Breast epithelium (tissue), 3 donors: ENCODE results near the gene PPM1J.

Experiments
- CTCF ChIP-seq, 3 donors: fragments of 450-650 bp; IDR thresholded peaks; one replicate each; pipeline ENCODE4 v1.5.1; 2016 to 2017; ENCODE audit warnings: antibody characterized with exemption in 3 of 3, mild to moderate bottlenecking in 3 of 3, moderate library complexity in 3 of 3
- POLR2A ChIP-seq: fragments of 450-650 bp; IDR thresholded peaks from one replicate; pipeline ENCODE4 v1.6.1; 2016; ENCODE audit warnings: antibody characterized with exemption, mild to moderate bottlenecking, moderate library complexity
- POLR2AphosphoS5 ChIP-seq, 3 donors: sonication (generic); formaldehyde crosslinking; IDR thresholded peaks; one replicate each; pipeline ENCODE4 v1.6.1; 2017; ENCODE audit warnings: antibody characterized with exemption in 3 of 3

DNA sequence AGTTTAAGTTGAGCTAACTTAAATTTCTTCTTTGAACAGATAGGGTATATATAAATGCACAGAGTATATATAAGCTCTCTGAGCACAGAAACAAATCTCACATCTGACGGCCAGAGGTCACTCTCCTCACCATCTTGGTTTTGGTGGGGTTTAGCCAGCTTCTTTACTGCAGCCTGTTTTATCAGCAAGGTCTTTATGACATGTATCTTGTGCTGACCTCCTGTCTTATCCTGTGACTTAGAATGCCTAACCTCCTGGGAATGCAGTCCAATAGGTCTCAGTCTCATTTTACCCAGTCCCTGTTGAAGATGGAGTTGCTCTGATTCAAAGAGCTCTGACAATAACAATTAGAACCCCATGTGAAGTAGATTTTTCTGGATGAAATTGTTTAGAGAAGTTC is 42.3 kb downstream of the PPM1J start:
- TF ChIP-seq POLR2AphosphoS5 (IDR thresholded peaks at IDR 0.05): no peak
- TF ChIP-seq CTCF (IDR thresholded peaks at IDR 0.05): no peak
- TF ChIP-seq POLR2A: no peak
